Activated CD4-positive, alpha-beta memory T cell treated with anti-CD3 and anti-CD28 coated beads, Interleukin-2, amount 10 ng/mL, durations not matched to agents 7 days and 5 days (primary cell): Measurements from ENCODE around the gene CRYGC. TPM values are rescaled to one million over a fixed set of nuclear protein-coding genes. Genes with fewer than 3 reads are reported as not detected.

Experiments
- CTCF ChIA-PET: fragments of 350-600 bp; sonication (Branson Sonifier 250); formaldehyde crosslinking; loops from one replicate; lab custom pipeline; 2021; ENCODE audit warnings: antibody characterized with exemption, inconsistent platforms; lab: Charles Lee
- POLR2A ChIA-PET: fragments of 350-600 bp; sonication (Branson Sonifier 250); formaldehyde crosslinking; loops from one replicate; lab custom pipeline; 2021; ENCODE audit warnings: antibody characterized with exemption; lab: Charles Lee
- DNase-seq: peaks from one replicate; pipeline ENCODE4 v3.0.0-alpha.2; 2020
- H3K27ac Mint-ChIP-seq: one replicate; pipeline ENCODE4 v1.8.0; 2021; ENCODE audit warnings: mild to moderate bottlenecking, mixed read lengths
- H3K27me3 Mint-ChIP-seq: one replicate; pipeline ENCODE4 v1.8.0; 2021; ENCODE audit warnings: mixed read lengths
- H3K36me3 Mint-ChIP-seq: one replicate; pipeline ENCODE4 v1.8.0; 2021; ENCODE audit warnings: low read depth, mixed read lengths
- H3K4me1 Mint-ChIP-seq: one replicate; pipeline ENCODE4 v1.8.0; 2021; ENCODE audit warnings: mixed read lengths
- H3K4me3 Mint-ChIP-seq: one replicate; pipeline ENCODE4 v1.8.0; 2021; ENCODE audit warnings: mild to moderate bottlenecking, mixed read lengths
- H3K9me3 Mint-ChIP-seq: one replicate; pipeline ENCODE4 v1.8.0; 2021; ENCODE audit warnings: mixed read lengths
- total RNA-seq, 2 experiments: library from RNA; stranded (reverse); gene quantifications; one replicate each; pipeline ENCODE4 v1.2.3, GENCODE V29; 2021

Gene CRYGC, protein sequence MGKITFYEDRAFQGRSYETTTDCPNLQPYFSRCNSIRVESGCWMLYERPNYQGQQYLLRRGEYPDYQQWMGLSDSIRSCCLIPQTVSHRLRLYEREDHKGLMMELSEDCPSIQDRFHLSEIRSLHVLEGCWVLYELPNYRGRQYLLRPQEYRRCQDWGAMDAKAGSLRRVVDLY
- not detected for total RNA-seq

DNA sequence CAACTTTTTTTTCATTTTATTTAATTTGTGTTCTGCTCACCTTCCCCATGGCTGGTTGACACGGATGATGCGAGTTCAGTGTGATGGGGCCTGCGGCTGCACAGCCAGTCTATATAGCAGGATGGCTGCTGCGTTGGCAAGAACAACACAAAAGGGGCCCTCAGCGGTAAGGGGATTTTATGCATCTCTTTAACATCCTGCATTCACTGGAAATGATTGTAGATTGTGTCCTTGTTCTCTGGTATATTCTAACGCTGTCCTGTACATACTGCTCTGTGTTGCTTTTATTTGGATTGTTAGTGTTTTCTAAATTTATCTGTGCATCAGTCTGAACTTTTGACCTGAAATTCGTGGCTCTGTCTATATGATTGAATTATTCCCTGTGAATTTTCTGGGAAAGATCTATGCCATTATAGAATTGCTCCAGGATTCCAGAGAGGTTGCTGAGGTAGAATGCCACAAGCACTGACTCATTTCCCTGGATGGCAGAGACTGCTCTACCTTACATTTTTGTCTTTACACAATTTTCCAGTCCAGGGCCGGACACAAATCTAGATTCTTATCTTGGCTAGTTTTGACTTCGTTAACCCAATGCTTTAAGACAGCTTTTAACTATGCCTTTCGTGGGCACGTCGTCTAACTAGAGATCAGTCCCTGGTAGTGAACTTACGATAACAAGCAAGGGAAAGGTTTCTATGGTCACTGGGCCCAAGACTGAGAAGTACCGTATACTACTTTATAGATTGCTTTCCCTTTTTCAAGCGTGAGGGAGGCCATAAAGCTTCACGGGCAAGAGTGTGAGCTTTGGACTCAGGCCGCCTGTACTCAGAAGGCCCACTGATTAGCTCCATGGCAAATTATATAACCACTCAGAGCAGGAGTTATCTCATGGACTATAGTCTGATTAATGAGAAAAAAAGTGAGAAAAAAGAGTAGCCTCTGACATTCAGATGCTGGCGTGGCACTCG, at the start of gene CRYGC:
TSS of gene CRYGC (minus strand) at position 85 of the 968 bp plus-strand sequence. CDS start at position 49, 36 bp downstream.
- no peak within 1 kb of the TSS for H3K4me3 Mint-ChIP-seq
- CTCF ChIA-PET, result no interaction called here
- DNase-seq, result no peak
- H3K36me3 Mint-ChIP-seq, result no peaks in the 10 kb centered on the region
- no peaks in the 10 kb centered on the region for H3K9me3 Mint-ChIP-seq
- POLR2A ChIA-PET, result no interaction called here
- H3K27ac Mint-ChIP-seq, result no peak within 1 kb of the TSS
- H3K27me3 Mint-ChIP-seq, result peaks cover 15% of the 10 kb centered on the region
- peaks cover 4% of the 10 kb centered on the region for H3K4me1 Mint-ChIP-seq

DNA sequence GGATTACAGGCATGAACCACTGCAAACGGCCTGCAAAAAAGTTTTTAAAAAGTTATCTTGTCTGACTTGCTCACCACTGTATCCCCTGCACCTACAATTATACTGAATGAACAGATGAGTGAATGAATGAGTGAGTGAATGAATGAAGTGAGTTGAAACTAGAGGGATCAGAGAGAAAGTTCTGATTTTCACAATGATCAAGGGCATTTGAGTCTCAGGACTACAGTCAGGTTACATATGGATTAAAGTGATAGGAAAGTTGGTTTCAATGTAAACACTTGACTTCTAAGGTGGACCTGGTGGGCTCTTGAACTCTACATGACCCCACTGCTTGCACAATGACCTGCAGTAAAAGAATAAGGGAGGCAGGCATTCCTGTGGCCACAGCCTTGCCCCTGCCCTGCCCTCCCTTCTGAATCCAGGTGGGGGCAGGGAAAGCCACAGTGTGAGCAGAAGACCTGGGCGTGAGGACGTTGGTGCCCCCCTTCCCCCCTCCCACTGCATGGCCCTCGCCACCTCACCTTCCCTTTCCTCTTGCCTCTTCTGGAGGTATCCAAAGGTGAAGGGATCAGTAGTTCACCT, 49.5 kb upstream of the CRYGC start:
- DNase-seq, result no peak
- POLR2A ChIA-PET, result no interaction called here
- CTCF ChIA-PET, result no interaction called here
- peaks cover 14% of the 10 kb centered on the region for H3K27me3 Mint-ChIP-seq
- H3K4me1 Mint-ChIP-seq, result no peaks in the 10 kb centered on the region
- H3K27ac Mint-ChIP-seq, result no peak overlapping the region
- no peaks in the 10 kb centered on the region for H3K36me3 Mint-ChIP-seq
- no peaks in the 10 kb centered on the region for H3K9me3 Mint-ChIP-seq
- H3K4me3 Mint-ChIP-seq, result no peak overlapping the region

DNA sequence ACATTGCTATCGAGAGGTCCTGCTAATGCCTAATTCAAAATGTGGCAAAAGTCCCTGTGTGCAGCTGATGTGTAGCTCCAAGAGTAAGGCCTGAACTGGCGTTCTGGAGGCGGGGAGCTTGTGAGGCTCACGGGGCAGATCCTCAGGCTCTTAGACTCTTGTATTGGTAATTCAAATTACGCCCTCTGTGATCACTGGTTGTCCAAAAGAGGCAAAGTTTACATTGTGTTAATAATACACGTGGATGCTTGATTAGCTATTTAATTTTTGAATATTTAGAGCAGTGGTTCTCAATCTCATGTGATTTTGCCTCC, 46.2 kb upstream of the CRYGC start:
- no peak overlapping the region for H3K27ac Mint-ChIP-seq
- no peaks in the 10 kb centered on the region for H3K9me3 Mint-ChIP-seq
- H3K4me3 Mint-ChIP-seq, result no peak overlapping the region
- ChIA-PET POLR2A (interaction anchor here (0.7 kb wide), 2 partner anchors 77 to 196 kb away, joined by 3 read pairs; no protein-coding TSS in a partner anchor), CTCF (interaction anchor here (0.6 to 2.9 kb wide), 19 partner anchors 8 to 460 kb away, joined by 3 to 32 read pairs (median 4); partner anchors contain the start of genes C2orf80, IDH1 and PIKFYVE)
- H3K27me3 Mint-ChIP-seq, result peaks cover 14% of the 10 kb centered on the region
- H3K36me3 Mint-ChIP-seq, result no peaks in the 10 kb centered on the region
- H3K4me1 Mint-ChIP-seq, result no peaks in the 10 kb centered on the region
- DNase-seq, result no peak

DNA sequence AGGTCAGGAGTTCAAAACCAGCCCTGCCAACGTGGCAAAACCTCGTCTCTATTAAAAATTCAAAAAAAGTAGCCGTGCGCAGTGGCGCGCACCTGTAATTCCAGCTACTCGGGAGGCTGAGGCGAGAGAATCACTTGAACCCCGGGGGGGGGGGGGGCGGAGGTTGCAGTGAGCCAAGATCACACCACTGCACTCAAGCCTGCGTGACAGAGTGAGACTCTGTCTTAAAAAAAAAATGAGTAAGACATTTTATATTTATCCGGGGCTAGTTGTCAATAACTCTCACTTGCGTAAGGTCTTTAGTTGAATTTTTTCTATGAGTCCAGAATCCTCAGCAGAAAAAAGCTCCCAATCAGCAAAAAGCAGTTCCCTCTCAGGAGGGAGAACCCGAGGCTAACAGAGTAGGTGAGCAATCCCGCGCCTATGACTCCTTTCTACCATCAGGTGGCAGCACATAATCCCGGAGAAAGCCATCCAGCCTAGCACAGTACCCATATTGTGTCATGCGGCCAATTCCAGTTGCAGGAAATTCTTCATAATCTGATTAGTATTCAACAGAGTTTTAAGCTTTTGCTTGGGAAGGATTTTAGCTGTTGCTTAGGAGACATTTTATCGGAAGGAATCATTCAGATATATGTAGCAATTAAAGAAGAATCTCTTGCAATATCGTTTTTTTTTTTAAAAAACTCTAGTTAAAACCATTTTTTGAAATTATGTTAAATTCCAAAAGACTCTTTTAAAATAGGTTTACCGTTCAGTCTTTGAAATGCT, 45.6 kb upstream of the CRYGC start:
- no peaks in the 10 kb centered on the region for H3K9me3 Mint-ChIP-seq
- H3K4me1 Mint-ChIP-seq, result no peaks in the 10 kb centered on the region
- peaks cover 14% of the 10 kb centered on the region for H3K27me3 Mint-ChIP-seq
- H3K36me3 Mint-ChIP-seq, result no peaks in the 10 kb centered on the region
- H3K27ac Mint-ChIP-seq, result no peak overlapping the region
- ChIA-PET POLR2A (interaction anchor here (0.7 kb wide), 3 partner anchors 78 to 549 kb away, joined by 3 read pairs; no protein-coding TSS in a partner anchor), CTCF (interaction anchor here (0.6 to 2.9 kb wide), 23 partner anchors 7 to 459 kb away, joined by 3 to 32 read pairs (median 4); partner anchors contain the start of genes C2orf80, IDH1 and PIKFYVE)
- no peak overlapping the region for H3K4me3 Mint-ChIP-seq
- DNase-seq, result peak; percentile 59

DNA sequence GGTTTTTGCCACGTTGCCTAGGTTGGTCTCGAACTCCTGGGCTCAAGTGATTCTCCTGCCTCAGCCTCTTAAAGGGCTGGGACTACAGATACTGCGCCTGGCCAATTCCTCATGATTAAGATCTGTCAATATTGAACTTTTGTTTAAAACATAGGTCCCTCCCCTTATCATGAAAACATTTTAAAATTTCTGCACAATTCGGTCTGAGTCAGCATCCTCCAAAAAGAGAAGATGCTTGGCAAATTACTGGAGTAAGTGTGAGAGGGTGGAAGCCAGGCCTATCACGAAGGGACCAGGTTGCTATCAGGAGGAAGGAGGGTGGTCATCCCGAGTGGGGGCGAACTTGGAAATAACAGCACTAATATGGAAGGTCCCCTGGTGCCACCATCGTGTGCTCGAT, 44.5 kb upstream of the CRYGC start:
- no peak for DNase-seq
- POLR2A ChIA-PET, result no interaction called here
- Mint-ChIP-seq H3K9me3 (no peaks in the 10 kb centered on the region), H3K4me1 (no peaks in the 10 kb centered on the region), H3K27me3 (peaks cover 18% of the 10 kb centered on the region), H3K27ac (no peak overlapping the region), H3K36me3 (no peaks in the 10 kb centered on the region), H3K4me3 (no peak overlapping the region)
- CTCF ChIA-PET, result interaction anchor here (0.7 to 2.9 kb wide), 5 partner anchors 9 to 79 kb away, joined by 3 to 32 read pairs (median 4); partner anchors contain the start of gene IDH1

DNA sequence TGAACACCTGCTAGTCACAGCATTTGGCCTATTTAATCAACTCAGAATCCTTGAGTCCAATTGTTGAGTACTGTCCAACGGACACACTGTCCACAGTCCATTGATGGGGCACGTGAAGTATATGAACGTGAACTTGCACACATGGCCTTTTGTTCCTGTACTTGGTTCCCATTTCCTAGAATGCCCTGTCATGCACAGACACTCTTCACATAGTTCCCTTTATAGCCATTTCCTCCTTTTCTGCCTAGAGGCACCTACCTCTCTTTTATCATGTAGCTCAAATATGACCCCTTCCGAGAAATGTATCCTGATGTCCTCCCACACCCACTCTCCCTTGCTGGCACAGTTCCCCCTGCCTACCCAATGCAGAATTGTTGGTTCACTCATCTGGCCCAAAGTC, 42.5 kb upstream of the CRYGC start:
- Mint-ChIP-seq H3K4me3 (no peak overlapping the region), H3K4me1 (no peaks in the 10 kb centered on the region), H3K36me3 (no peaks in the 10 kb centered on the region), H3K9me3 (no peaks in the 10 kb centered on the region), H3K27ac (no peak overlapping the region), H3K27me3 (peaks cover 22% of the 10 kb centered on the region)
- POLR2A ChIA-PET, result no interaction called here
- DNase-seq, result no peak
- CTCF ChIA-PET, result interaction anchor here (1.6 kb wide), 1 partner anchor 11 kb away, joined by 3 read pairs; no protein-coding TSS in a partner anchor

DNA sequence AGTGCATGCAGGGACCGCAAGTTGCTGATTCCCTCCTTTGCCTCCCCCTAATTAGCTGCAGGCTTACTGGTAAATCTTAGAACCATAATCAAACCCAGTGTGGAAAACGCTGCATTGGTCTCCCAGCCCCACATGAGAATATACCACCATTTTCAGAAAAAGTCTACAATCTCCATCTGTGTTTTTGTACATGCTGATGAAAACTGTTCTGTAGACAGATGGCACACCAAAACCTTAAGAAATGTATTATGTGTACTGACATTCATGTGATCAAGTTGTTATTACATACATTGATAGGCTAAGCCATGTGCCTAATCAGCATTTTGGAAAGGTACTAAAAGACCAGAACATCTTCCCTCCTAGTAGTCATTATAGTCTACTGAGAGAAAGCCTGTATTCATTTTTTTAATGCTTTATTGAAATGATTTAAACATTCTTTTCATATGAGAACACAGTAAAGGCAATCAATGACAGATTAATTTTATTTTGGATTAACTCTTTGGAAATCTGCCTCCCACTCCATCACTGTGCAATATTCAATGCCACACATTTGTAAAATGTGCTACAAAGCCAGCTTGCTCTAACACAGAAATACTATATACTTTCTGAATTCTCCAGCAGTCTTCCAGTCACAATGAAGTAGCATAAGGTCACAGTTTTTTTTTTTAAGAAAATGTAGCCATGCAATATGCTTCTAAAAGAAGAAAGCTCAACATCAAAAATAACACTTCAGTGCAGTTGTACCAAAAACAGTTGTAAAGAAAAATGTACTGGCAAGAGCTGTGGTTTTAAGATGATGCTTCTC, 35.5 kb upstream of the CRYGC start:
- Mint-ChIP-seq H3K36me3 (no peaks in the 10 kb centered on the region), H3K9me3 (no peaks in the 10 kb centered on the region), H3K4me1 (no peaks in the 10 kb centered on the region), H3K27ac (no peak overlapping the region), H3K27me3 (peaks cover 25% of the 10 kb centered on the region), H3K4me3 (no peak overlapping the region)
- POLR2A ChIA-PET, result no interaction called here
- CTCF ChIA-PET, result interaction anchor here (0.8 kb wide), 1 partner anchor 10 kb away, joined by 3 read pairs; no protein-coding TSS in a partner anchor
- DNase-seq, result no peak

DNA sequence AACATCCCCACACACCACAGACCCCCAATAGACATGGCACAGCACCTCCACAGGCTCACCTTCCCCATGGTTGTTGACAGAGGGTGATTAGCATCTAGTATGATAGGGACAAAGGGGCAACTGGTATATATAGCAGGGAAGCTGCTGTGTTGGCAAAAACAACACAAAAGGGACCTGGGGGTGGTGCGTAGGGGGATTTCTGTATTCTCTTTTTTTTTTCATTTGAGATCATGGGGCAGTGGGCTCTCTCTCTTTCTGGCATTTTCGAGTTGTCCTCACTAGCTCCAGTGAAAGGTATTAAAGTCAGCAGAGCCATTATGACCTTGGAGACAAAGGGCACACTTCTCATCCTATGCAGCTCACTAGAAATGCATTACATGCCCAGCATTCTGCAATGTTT, 33.9 kb upstream of the CRYGC start, which contains the start of gene CRYGA:
TSS of gene CRYGA (minus strand) at position 101 of the 400 bp plus-strand sequence. CDS start at position 68, 33 bp downstream.
- H3K9me3 Mint-ChIP-seq, result no peaks in the 10 kb centered on the region
- POLR2A ChIA-PET, result no interaction called here
- H3K36me3 Mint-ChIP-seq, result no peaks in the 10 kb centered on the region
- no peak for DNase-seq
- CTCF ChIA-PET, result no interaction called here
- no peak within 1 kb of the TSS for H3K4me3 Mint-ChIP-seq
- no peak within 1 kb of the TSS for H3K27ac Mint-ChIP-seq
- no peaks in the 10 kb centered on the region for H3K4me1 Mint-ChIP-seq
- peaks cover 18% of the 10 kb centered on the region for H3K27me3 Mint-ChIP-seq

DNA sequence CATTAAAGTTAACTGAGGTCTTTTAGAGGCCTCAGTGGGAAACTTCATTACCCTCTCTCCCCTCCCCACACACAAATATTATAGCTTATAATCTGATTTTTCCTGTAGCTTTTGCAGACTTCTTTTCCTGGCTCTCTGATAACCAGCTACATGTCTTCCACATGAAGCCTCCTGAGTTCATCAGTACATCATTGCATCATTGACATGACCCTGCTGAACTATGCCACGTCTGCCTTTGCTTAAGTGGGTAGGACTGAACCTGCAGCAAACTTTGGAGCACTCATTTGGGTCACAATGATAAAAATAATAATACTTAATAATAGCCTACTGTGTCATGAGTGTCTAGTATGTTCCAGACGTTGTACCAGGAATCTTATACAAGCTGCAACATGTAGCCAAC, 26.8 kb upstream of the CRYGC start:
- Mint-ChIP-seq H3K36me3 (no peaks in the 10 kb centered on the region), H3K27ac (no peak overlapping the region), H3K9me3 (no peaks in the 10 kb centered on the region), H3K4me1 (no peaks in the 10 kb centered on the region), H3K27me3 (no peaks in the 10 kb centered on the region), H3K4me3 (no peak overlapping the region)
- CTCF ChIA-PET, result no interaction called here
- POLR2A ChIA-PET, result no interaction called here
- DNase-seq, result no peak

DNA sequence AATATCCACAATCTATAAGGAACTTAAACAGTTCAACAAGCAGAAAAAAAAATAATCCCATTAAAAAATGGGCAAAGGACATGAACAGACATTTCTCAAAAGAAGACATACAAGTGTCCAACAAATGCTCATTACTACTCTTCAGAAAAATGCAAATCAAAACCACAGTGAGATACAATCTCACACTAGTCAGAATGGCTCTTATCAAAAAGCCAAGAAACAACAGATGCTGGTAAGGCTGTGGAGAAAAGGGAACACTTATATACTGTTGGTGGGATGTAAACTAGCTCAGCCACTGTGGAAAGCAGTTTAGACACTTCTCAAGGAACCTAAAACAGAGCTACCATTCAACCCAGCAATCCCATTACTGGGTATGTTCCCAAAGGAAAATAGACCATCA, 23.5 kb upstream of the CRYGC start:
- DNase-seq, result no peak
- no peaks in the 10 kb centered on the region for H3K4me1 Mint-ChIP-seq
- H3K27ac Mint-ChIP-seq, result no peak overlapping the region
- CTCF ChIA-PET, result no interaction called here
- H3K4me3 Mint-ChIP-seq, result no peak overlapping the region
- H3K27me3 Mint-ChIP-seq, result peaks cover 5% of the 10 kb centered on the region
- no peaks in the 10 kb centered on the region for H3K9me3 Mint-ChIP-seq
- H3K36me3 Mint-ChIP-seq, result no peaks in the 10 kb centered on the region
- POLR2A ChIA-PET, result no interaction called here

DNA sequence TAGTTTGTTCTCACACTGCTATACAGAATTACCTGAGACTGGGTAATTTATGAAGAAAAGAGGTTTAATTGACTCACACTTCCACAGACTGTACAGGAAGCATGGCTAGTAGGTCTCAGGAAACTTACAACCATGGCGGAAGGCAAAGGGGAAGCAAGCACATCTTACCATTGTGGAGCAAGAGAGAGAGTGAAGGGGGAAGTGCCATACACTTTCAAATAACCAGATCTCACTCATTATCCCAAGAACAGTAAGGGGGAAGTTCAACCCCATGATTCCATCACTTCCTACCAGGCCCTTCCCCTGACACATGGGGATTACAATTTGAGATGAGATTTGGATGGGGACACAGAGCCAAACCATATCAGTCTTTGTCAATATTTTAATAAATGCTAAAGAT, 21.3 kb upstream of the CRYGC start:
- no peak overlapping the region for H3K4me3 Mint-ChIP-seq
- CTCF ChIA-PET, result no interaction called here
- no peaks in the 10 kb centered on the region for H3K4me1 Mint-ChIP-seq
- POLR2A ChIA-PET, result no interaction called here
- peaks cover 5% of the 10 kb centered on the region for H3K27me3 Mint-ChIP-seq
- no peaks in the 10 kb centered on the region for H3K9me3 Mint-ChIP-seq
- H3K27ac Mint-ChIP-seq, result no peak overlapping the region
- DNase-seq, result no peak
- no peaks in the 10 kb centered on the region for H3K36me3 Mint-ChIP-seq

DNA sequence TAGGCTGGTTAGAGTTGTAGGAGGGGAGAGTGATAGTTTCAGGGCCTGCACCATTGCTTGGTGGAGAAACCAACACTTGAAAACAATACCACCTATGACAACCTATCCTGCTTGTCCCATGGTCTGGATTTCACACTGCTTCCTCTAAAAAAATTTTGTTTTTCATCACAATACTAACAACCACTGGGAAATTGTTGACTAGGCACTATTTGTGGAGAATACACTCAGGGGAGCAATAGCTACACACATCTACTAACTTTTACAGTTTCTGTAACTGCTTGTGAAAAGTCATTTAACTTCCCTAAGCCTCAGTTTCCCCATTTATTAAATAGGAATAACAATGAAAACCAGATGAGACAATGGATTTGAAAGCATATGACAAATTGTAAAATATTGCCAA, 20.5 kb upstream of the CRYGC start:
- H3K4me1 Mint-ChIP-seq, result no peaks in the 10 kb centered on the region
- ChIA-PET CTCF (no interaction called here), POLR2A (no interaction called here)
- no peak overlapping the region for H3K27ac Mint-ChIP-seq
- DNase-seq, result no peak
- no peaks in the 10 kb centered on the region for H3K9me3 Mint-ChIP-seq
- peaks cover 5% of the 10 kb centered on the region for H3K27me3 Mint-ChIP-seq
- no peak overlapping the region for H3K4me3 Mint-ChIP-seq
- H3K36me3 Mint-ChIP-seq, result no peaks in the 10 kb centered on the region
